Measurements from ENCODE around the gene IRX4. TPM values are rescaled to one million over a fixed set of nuclear protein-coding genes. Genes with fewer than 3 reads are reported as not detected.

Gene IRX4
- total RNA-seq, 2 donors from 2014 or later, result not detected

DNA sequence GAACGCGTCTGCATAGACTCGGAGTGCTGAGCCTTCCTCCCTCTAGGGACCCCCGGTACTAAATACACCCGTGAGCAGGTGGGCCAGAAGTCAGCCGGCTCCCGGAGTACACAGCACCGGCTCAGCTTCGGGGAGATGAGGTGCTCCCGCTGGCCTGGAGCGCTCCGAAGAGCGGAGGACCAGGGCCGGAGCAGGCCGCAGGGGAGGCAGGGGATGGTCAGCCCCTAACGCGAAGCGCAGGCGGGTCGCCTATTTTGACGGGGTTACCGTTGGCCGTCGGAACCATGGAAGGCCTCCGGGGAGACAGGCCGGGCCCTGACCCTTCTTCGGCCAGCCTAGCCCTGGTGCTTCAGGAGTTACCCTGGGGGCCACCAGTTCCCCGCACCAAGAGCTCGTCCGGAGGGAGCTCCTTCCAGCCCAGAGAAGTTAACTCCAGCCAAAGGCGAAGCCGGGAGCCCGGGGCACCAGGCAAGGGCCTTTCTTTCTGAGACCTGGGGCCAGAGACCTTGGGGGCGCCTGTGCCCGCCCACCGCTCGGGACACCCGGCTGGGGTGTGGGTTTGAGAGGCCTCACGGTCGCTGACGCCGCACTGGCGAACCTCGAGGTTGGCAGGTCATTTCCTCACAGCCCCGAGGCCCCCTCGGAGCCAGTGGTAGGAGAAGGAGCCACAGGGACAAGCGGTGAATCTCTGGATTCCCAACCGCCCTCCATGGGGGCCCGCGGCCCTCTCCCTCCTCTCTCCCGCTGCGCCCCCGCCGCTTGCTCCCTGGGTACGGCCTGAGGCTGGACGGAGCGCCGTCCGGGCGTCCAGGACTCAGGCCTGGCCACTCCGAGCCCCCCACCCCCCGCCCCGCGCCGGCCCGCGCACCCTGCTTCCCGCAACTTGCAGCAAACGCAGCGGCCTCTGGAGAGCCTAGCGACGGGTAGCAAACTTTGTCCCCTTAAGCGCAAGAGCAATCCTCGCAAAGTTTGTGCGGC, 3.4 kb upstream of the IRX4 start:
- no peak for DNase-seq
- H3K9me3 ChIP-seq, result no peaks in the 10 kb centered on the region
- no peak overlapping the region for H3K4me3 ChIP-seq
- no peak overlapping the region for H3K27ac ChIP-seq
- intact Hi-C loops (cut with DNase I), result no loop called here
- no peaks in the 10 kb centered on the region for H3K4me1 ChIP-seq
- TF ChIP-seq, protein P1, sequence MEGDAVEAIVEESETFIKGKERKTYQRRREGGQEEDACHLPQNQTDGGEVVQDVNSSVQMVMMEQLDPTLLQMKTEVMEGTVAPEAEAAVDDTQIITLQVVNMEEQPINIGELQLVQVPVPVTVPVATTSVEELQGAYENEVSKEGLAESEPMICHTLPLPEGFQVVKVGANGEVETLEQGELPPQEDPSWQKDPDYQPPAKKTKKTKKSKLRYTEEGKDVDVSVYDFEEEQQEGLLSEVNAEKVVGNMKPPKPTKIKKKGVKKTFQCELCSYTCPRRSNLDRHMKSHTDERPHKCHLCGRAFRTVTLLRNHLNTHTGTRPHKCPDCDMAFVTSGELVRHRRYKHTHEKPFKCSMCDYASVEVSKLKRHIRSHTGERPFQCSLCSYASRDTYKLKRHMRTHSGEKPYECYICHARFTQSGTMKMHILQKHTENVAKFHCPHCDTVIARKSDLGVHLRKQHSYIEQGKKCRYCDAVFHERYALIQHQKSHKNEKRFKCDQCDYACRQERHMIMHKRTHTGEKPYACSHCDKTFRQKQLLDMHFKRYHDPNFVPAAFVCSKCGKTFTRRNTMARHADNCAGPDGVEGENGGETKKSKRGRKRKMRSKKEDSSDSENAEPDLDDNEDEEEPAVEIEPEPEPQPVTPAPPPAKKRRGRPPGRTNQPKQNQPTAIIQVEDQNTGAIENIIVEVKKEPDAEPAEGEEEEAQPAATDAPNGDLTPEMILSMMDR (IDR thresholded peaks at IDR 0.05), result no peak
- H3K9ac ChIP-seq (ENCODE audit: low read depth in 2 of 2, low read length in 2 of 2), result no peak overlapping the region
- peaks cover 70% of the 10 kb centered on the region for H3K27me3 ChIP-seq
- no peaks in the 10 kb centered on the region for H3K36me3 ChIP-seq

DNA sequence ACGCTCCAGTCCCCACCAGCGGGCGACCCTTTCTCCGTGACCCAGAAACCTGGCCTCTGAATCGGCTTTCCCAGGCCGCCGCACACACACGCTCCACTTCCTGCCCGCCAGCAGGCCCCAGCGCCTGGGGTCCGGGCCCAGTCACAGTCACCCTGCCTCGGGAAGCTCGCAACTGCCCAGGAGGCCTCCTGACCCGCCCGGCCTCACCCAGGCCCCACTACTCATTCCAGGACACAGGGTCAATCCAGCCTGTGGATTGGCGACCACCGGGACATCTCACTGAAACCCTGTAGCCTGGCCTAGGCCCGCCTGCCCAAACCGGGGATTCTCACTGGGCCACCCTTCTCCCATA, 2.7 kb upstream of the IRX4 start:
- Histone ChIP-seq H3K27ac (no peak overlapping the region), H3K9ac (ENCODE audit: low read depth in 2 of 2, low read length in 2 of 2) (no peak overlapping the region), H3K9me3 (no peaks in the 10 kb centered on the region), H3K4me1 (no peaks in the 10 kb centered on the region), H3K27me3 (peaks cover 74% of the 10 kb centered on the region), H3K36me3 (no peaks in the 10 kb centered on the region), H3K4me3 (no peak overlapping the region)
- DNase-seq, result no peak
- intact Hi-C loops (cut with DNase I), result no loop called here
- TF ChIP-seq, protein P1 (IDR thresholded peaks at IDR 0.05), result no peak

DNA sequence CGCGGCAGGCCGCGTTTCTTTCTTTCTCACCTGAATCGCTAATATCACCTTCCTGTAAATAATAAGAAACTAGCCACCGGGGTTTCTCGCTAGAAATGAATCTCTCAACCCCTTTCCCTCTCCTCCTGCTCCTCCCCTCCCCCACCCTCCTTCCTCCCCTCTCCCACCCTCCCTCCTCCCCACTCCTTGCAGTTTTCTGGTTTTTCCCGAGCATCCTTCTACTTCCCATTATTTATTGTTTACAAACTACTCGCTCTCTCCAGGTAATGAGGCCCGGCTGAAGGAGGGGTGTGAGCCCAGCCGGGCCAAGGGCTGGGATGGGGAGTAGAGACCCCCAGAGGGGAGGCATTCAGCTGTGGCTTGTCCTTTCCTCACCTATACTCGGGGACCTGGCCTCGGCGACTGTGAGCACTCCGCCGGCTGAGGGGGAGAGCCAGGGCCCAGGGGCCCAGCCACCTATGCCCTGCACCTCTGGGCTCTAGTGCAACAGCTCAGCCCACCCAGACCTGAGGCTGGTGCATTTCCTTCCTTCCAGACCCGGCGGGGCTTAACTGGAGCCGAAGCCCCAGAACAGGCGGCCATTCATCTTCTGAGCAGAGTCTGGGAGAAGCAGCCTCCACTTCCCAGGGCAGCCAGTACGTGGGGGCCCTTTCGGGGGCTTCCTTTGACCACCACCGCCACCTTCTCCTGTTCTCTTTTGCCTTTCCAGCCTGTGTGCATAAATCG, 2.1 kb upstream of the IRX4 start:
- no peak overlapping the region for H3K9ac ChIP-seq (ENCODE audit: low read depth in 2 of 2, low read length in 2 of 2)
- intact Hi-C loops (cut with DNase I), result no loop called here
- no peaks in the 10 kb centered on the region for H3K4me1 ChIP-seq
- no peaks in the 10 kb centered on the region for H3K9me3 ChIP-seq
- no peak overlapping the region for H3K27ac ChIP-seq
- TF ChIP-seq, protein P1 (IDR thresholded peaks at IDR 0.05), result no peak
- no peaks in the 10 kb centered on the region for H3K36me3 ChIP-seq
- H3K27me3 ChIP-seq, result peaks cover 79% of the 10 kb centered on the region
- no peak overlapping the region for H3K4me3 ChIP-seq
- DNase-seq, result no peak

DNA sequence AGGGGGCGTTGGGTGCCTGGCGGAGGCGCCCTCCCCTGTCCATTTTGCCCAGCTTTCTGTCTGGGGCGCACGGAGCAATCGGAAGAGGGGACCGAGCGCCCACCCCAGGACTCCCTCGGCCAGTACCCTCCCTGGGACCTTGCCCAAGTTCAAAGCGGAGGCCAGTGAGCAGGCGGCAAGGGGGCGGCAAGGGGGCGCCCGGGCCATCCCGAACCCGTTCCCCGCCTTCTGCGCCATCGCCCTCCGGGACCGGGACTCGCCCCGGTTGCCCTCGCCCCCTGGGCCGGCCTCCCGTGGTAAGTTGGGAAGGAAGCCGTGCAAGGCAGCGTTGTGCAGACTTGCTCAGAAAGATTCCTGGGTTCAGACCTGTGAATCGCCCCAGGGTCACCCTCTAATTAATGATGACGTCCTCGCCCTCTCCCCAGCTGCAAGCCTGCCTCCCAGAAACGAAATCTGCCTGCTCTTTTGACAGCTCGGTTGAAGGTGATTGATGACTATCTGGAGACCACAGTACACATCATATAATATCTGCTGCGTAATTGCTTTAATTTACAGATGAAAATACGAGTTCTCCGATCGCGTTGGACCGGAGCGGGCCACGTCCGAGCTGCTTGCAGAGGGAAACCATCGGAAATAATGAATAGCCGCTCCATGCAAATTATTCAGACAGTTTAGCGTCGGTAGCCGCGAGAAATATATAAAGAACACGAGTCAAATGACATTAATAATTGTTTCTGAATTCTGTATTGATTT, 1.4 kb upstream of the IRX4 start:
- H3K4me1 ChIP-seq, result no peaks in the 10 kb centered on the region
- H3K9ac ChIP-seq (ENCODE audit: low read depth in 2 of 2, low read length in 2 of 2), result no peak overlapping the region
- H3K27me3 ChIP-seq, result peaks cover 85% of the 10 kb centered on the region
- H3K36me3 ChIP-seq, result no peaks in the 10 kb centered on the region
- no peak for DNase-seq
- no peak overlapping the region for H3K4me3 ChIP-seq
- intact Hi-C loops (cut with DNase I), result no loop called here
- no peaks in the 10 kb centered on the region for H3K9me3 ChIP-seq
- H3K27ac ChIP-seq, result no peak overlapping the region
- TF ChIP-seq, protein P1 (IDR thresholded peaks at IDR 0.05), result no peak
